Hematopoietic multipotent progenitor cell treated with erythropoietin and hydrocortisone succinate and interleukin-3 and kit ligand, for 4 days (in vitro differentiated cells): ENCODE data around the gene INPP5D.
A peak's percentile ranks its signal among the peaks of the same experiment; 100 is the strongest.
"Not testable (repeated sequence)": the region's sequence is repeated elsewhere in the genome, so short reads cannot be mapped to it uniquely, and the experiment has no call there.

ENCODE experiments used
- DNase-seq: peaks from one replicate; pipeline ENCODE4 v3.0.0-alpha.2; 2015

The INPP5D gene

GRCh38 chr2:233189025-233189424 is 128.9 kb downstream of the INPP5D start:
- DNase-seq, result no peak

DNA sequence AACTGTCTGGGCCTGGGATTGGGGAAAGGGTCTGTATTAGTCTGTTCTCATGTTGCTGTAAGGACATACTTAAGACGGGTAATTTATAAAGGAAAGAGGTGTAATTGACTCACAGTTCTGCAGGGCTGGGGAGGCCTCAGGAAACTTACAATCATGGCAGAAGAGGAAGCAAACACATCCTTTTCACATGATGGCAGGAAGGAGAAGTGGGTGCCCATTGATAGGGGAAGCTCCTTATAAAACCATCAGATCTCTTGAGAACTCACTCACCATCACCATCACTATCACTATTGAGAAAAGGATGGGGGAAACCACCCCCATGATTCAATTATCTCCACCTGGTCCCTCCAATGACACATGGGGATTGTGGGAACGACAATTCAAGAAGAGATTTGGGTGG is 130.9 kb downstream of the INPP5D start:
- DNase-seq, result peak; percentile 36

- DNase-seq, result no peak
Observed at GRCh38 chr2:233193738-233194137, 133.6 kb downstream of the INPP5D start.

- no peak for DNase-seq
Observed at GRCh38 chr2:233195027-233195426, 134.9 kb downstream of the INPP5D start.

- no peak for DNase-seq
Observed at GRCh38 chr2:233197022-233197421, 136.9 kb downstream of the INPP5D start.

GRCh38 chr2:233198026-233198425 is 137.9 kb downstream of the INPP5D start:
- DNase-seq, result no peak

DNA sequence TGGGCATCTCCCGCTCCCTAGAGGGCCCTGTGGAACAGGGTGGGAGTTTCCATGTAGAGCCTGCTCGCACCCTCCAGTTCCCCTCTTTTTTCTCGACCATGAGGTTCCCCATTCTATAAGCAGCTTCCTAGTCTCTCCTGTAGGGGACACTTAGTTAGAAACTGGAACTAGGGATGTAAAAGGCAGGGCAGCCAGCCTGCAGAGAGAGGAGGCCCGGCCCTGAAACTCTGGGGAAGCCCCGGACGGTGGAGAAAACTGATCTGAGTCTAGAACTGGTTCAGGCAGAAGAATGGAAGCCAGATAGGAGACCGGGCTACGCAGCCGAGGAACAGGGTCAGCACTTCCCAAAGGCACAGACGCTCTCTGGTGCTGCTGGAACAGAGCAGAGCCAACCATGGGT is 139.7 kb downstream of the INPP5D start:
- no peak for DNase-seq

- not testable (repeated sequence) for DNase-seq
Observed at GRCh38 chr2:233200790-233201189, 140.6 kb downstream of the INPP5D start.

GRCh38 chr2:233201258-233202013 is 141.3 kb downstream of the INPP5D start:
- DNase-seq, result no peak

DNA sequence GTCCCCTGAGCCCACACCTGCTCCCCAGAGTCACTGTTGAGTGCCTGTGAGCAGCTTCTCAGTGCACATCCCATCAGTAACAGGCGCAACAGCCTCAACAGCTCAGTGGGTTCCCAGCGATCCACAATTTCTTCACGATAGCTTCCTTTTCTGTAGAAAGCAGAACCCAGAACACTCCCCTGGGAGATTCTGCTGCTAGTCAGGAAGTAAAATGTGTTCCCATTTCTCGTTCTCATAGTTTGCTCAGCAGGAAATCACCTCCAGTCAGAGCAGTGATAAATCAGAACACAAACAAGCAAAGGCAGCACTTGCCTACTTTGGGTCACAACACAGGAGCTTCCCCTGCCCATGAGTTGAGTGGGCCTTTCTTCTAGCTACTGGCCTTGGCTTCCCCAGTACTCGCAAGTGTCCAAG is 142.4 kb downstream of the INPP5D start:
- DNase-seq, result no peak

GRCh38 chr2:233203060-233203459 is 142.9 kb downstream of the INPP5D start:
- DNase-seq, result no peak

GRCh38 chr2:233204286-233204936 is 144.3 kb downstream of the INPP5D start:
- DNase-seq, result no peak

DNA sequence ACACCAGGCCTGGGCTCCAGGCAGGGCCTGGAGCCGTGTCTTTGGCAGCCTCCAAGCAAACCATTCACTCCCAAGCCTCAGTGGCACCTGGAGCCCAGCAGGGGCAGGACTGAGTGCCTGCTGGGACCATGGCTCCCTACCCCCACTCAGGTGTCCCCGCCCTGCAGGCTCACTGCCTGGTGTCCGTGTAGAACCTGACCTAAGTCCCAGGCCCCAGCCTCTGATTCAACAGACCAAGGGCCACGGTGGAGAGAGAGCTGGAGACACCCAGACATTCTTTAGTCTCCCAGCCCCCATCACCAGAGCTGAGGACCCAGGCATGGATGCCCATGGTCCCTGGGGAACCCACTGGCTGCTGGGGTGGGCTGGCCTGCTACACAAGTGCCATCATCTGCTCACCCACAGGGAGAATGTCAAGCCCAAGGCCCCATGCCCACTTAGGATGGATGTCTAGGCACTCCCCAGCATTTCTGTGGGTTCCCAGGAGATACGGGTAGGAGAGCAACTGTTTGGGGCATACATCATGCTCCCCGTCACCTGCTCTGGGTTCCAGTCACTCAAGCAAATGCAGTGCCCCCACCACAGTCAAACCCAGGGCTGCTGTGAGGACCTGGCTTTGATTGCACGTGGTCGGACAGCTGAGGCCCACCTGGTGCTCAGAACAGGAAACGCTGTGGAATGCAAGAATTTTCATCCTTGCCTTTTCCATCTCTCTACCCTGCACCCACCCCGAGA is 148.4 kb downstream of the INPP5D start:
- DNase-seq, result no peak

GRCh38 chr2:233209117-233209532 is 149.0 kb downstream of the INPP5D start:
- no peak for DNase-seq

DNA sequence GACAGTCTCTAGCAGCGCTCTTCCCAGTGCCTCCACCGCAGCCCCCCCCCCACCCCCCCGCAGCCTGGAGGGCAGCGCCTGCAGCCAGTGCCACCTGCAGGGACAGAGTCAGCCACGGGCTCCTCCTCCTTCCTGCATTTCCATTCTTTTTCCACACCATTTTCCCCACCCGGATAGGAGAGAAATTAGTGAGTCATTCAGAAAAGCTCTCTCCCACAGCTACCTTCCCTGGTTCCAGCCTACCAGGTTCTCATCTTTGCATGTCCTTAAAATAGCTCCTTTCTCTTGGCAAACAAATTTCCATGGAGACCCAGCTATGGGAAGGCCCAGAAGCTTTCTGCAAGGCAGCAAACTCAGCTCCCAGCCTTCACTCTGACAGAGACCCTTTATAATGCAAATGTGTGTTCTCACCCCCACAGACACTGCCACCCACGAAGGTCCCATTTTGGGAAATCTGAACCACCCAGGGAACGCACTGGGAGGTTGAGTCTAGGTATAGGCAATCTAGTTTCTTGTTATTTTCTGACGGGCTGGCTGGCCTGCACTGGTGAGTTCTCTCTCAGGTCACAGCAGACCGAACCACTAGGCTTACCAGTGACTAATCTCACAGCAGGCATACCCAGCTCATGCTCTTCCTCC is 149.5 kb downstream of the INPP5D start:
- DNase-seq, result no peak

DNA sequence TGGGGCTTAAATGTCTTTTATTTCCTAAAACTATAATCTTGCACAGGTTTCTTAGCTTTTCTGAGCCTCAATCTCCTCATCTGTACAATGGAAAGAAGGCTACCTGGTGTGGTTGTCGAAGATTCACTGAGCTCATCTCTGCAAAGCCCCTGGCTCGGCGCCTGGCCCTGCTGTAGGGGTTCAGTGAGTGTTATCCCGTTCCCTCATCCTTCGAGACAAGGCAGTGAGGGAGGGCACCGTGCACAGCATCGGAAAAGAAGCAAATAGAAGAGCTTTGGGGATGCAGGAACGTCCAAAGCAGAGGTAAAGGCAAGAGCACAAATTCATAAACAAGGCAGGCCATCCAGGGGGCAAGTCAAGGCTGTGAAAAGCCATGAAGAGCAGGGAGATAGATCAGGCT is 150.1 kb downstream of the INPP5D start:
- no peak for DNase-seq

DNA sequence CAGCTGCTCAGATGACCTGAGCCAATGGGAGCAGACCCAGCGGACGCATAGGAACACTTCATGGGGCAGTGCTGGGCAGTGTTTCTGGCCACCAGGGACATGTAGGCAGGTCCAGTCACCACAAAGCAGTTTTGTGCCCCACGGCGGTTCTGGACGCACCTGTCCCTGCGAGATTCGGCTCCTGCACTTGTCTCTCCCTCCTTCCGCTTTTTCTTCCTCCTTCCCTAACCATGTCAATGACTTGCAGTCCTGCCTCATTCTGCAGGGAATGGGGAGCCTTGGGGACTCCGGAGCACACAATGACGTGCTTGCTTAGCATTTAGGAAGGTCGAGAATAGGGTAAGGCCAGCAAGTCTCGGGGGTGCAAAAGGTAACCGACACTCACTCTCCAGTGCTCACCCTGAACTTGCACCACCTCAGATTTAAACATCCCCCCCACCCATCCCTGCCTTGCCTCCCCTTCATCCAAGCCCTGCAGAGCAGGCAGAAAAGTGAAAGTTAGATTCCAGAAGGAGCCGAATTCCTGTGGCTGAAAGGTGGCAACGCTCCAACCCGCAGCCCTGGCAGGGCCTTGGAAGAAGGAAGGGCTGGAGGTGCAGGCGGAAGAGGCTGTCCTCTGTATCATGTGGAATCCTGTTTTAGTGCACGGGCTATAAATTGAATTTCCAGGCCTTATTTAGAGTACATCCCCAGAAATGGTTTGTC is 150.9 kb downstream of the INPP5D start:
- no peak for DNase-seq

GRCh38 chr2:233211548-233211895 is 151.4 kb downstream of the INPP5D start:
- DNase-seq, result no peak

DNA sequence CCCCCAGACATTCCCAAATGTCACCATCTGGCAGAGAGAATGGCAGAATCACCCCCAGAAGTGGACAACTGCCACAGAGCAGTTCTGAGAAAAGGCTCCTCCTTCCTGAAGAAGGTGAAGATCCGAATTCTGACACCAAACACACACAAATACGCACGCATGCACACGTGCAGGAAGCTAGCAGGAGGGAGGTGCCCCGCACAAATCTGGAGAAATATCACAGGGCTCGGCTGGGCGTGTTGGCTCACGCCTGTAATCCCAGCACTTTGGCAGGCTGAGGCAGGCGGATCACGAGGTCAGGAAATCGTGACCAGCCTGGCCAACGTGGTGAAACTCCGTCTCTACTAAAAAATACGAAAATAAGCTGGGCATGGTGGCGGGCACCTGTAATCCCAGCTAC is 152.9 kb downstream of the INPP5D start:
- DNase-seq, result no peak

GRCh38 chr2:233213975-233214374 is 153.8 kb downstream of the INPP5D start:
- DNase-seq, result no peak

GRCh38 chr2:233217892-233218377 is 157.8 kb downstream of the INPP5D start:
- DNase-seq, result peak; percentile 91

GRCh38 chr2:233218836-233219235 is 158.7 kb downstream of the INPP5D start:
- no peak for DNase-seq

DNA sequence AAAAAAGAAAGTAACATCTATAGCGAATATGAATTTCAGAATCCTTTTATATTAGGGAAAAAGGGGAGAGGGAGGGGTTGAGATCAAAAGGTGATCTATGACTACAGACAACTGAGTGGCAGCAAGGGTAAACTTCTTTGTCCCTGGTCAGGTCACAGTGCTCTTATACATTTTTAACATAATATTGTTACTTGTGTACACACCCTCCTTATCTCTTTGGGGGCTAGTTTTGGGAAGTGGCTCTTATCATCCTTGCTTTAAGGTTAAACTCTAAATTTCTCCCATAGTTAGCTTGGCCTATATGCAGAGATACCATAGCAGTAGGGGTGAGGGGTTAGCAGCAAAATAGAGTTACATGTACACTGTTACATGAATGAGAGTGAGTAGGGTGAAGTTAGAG is 159.7 kb downstream of the INPP5D start:
- peak; percentile 53 for DNase-seq
